Kidney (tissue), 14 donors: ENCODE results near the gene ARHGEF1. TPM values are rescaled to one million over a fixed set of nuclear protein-coding genes. Genes with fewer than 3 reads are reported as not detected.

ENCODE experiments used
- DNase-seq, 5 donors: peaks; one replicate each; pipeline ENCODE4 v3.0.0-alpha.2; 2013 to 2020
- FAIRE-seq: peaks from 2 replicates; lab custom pipeline; 2012; peaks lifted over from hg19 to GRCh38; lab: Jason Lieb, UNC
- H3K27ac ChIP-seq, 2 donors: one replicate each; pipeline ENCODE4 v1.7.0; 2013; ENCODE audit warnings: low read depth in 2 of 2, low read length in 2 of 2, inconsistent platforms in 1 of 2
- H3K27me3 ChIP-seq: one replicate; pipeline ENCODE4 v1.7.1; 2013; ENCODE audit warnings: low read length, inconsistent platforms; ENCODE audit not compliant: control insufficient read depth, insufficient read depth
- H3K36me3 ChIP-seq, 3 donors: one replicate each; pipeline versions ENCODE4 v1.7.0 to v1.7.1; 2013; ENCODE audit warnings: low read length in 3 of 3, control low read depth in 1 of 3, inconsistent platforms in 1 of 3; ENCODE audit not compliant: insufficient read depth in 3 of 3, control insufficient read depth in 2 of 3
- H3K4me1 ChIP-seq, 3 donors: one replicate each; pipeline versions ENCODE4 v1.7.0 to v1.7.1; 2013; ENCODE audit warnings: low read length in 3 of 3, inconsistent platforms in 1 of 3, low read depth in 1 of 3; ENCODE audit not compliant: control insufficient read depth in 2 of 3, insufficient read depth in 2 of 3
- H3K4me3 ChIP-seq, 3 donors: one replicate each; pipeline versions ENCODE4 v1.7.0 to v1.8.1; 2013; ENCODE audit warnings: low read length in 3 of 3, control low read depth in 1 of 3, inconsistent platforms in 1 of 3
- H3K9ac ChIP-seq, 3 donors: one replicate each; pipeline versions ENCODE4 v1.7.0 to v1.7.1; 2013; ENCODE audit warnings: low read length in 3 of 3, control low read depth in 1 of 3, inconsistent platforms in 1 of 3
- H3K9me3 ChIP-seq, 3 donors: one replicate each; pipeline versions ENCODE4 v1.7.0 to v1.7.1; 2013; ENCODE audit warnings: low read length in 3 of 3, control low read depth in 1 of 3, inconsistent platforms in 1 of 3; ENCODE audit not compliant: control insufficient read depth in 2 of 3, insufficient read depth in 1 of 3
- CTCF ChIP-seq: IDR thresholded peaks from 3 replicates; pipeline ENCODE4 v1.5.1; 2012; ENCODE audit warnings: mild to moderate bottlenecking, moderate library complexity, borderline replicate concordance; ENCODE audit not compliant: insufficient read depth; ENCODE audit errors: extremely low read depth
- intact Hi-C: fragments of 100-400 bp; cut with DNase I; formaldehyde crosslinking; loops from one replicate; pipeline ENCODE4 v1.11.1; 2022
- polyA plus RNA-seq: library from polyadenylated mRNA; stranded (reverse); fragments of 350-450 nt; fragmentation: Illumina TruSeq; extraction: RNeasy Lipid Tissue Mini Kit (QIAGEN cat#74804); gene quantifications from one replicate; pipeline ENCODE4 v1.2.3, GENCODE V29; 2014; ENCODE audit warnings: low read depth, low replicate concordance; ENCODE audit not compliant: insufficient read depth
- total RNA-seq: library from RNA; stranded (reverse); fragmentation: NEBNext Ultra II Directional; extraction: Animal tissue kit (Norgen Biotek cat#: 25700); gene quantifications from one replicate; pipeline ENCODE4 v1.2.1, GENCODE V29; 2021
- donor health status: control.
- donor health status: control.
- donor health status: control.
- donor health status: control.
- donor health status: control.
- donor health status: DM: yes; HTN: yes; CAD: no.
- donor health status: Normal renal cell carcinoma (clear cell type).

The ARHGEF1 gene
- total and polyA plus RNA-seq, 2 donors from 2014 or later = 39.0 to 139 TPM

GRCh38 chr19:41906271-41906670 is 23.3 kb downstream of the ARHGEF1 start:
- Histone ChIP-seq H3K4me1 (no peaks in the 10 kb centered on the region), H3K9me3 (no peaks in the 10 kb centered on the region), H3K4me3 (no peak overlapping the region), H3K27me3 (peaks cover 5% of the 10 kb centered on the region), H3K27ac (no peak overlapping the region), H3K36me3 (peaks cover 2 to 47% (median 17%) of the 10 kb centered on the region in 3 donors), H3K9ac (no peak overlapping the region)
- DNase-seq = no peak
- FAIRE-seq = no peak
- intact Hi-C loops = no loop called here
- TF ChIP-seq CTCF = no peak

DNA sequence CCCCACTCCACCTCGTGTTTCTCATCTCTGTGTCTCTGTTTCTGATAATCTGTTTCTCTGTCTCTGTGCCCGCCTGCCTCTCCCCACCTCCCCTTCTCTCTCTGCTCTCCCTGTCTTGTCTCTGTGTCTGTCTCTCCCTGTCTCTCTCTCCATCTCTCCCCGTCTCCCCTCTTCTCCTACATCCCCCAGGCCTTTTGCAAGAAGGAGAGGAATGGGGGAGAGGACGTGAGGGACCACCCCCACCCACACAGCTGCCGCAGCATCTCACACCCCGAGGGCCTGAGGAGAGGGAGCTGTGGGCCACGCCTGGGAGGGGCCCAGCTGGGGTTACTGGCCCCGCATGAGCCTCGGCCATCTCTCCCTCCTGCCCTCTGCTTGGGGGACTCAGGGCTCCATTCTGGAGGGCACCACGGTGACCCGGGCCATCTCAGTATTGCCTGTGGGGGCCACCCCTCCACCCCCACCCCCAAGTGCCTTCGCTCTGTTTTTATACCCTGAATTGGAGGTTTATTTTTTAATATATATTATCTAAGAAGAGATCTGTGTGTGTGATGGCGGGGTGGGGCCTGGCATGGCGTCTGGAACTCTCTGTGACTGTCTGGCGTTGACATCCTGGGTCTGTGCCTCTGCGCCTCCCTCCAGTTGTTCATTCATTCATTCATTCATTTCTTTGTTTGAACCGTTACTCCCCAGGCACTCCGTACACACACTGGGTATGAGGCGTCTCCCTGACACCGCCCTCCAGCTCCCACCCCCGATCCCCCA is 24.1 kb downstream of the ARHGEF1 start:
- no peak overlapping the region for H3K9ac ChIP-seq
- H3K27me3 ChIP-seq = peaks cover 12% of the 10 kb centered on the region
- no peak for DNase-seq
- no peaks in the 10 kb centered on the region for H3K4me1 ChIP-seq
- no peak overlapping the region for H3K4me3 ChIP-seq
- no peak for FAIRE-seq
- TF ChIP-seq CTCF = no peak
- no peaks in the 10 kb centered on the region for H3K9me3 ChIP-seq
- intact Hi-C loops = no loop called here
- H3K27ac ChIP-seq = no peak overlapping the region
- peaks cover 2 to 39% (median 13%) of the 10 kb centered on the region in 3 donors for H3K36me3 ChIP-seq

DNA sequence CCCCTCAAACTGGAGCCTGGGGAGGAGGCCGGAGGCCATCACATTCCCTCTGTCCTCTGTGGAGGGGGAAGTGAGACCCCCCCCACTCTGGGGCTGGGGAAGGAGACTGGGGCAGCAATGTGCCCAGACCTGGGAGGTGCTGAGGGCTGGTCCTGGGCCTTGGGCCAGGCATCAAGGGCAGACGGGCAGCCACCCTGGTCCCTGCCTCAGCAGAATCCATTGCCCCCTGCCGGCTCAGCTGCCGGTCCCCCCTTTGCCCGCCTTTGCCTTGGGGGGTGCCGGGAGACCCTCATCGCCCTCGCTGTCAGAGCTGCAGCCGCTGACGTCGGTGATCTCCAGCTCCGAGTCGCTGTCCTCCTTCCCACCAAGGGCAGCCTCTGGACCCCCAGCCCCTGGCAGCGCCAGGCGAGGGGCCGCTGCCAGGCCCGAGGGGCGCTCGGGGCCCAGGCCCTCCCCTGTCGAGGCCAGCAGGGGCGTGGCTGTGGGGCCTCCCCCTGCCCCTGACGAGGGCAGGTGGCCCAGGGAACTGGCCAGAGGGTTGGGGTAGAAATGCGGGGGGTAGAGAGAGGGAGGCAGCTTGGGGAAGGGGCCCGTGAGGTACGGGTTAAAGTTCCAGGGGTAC is 25.1 kb downstream of the ARHGEF1 start:
- Histone ChIP-seq H3K27me3 (peaks cover 17% of the 10 kb centered on the region), H3K4me3 (no peak overlapping the region), H3K9me3 (no peaks in the 10 kb centered on the region), H3K4me1 (no peaks in the 10 kb centered on the region), H3K27ac (no peak overlapping the region), H3K36me3 (peaks cover 2 to 30% (median 8%) of the 10 kb centered on the region in 3 donors), H3K9ac (no peak overlapping the region)
- intact Hi-C loops = no loop called here
- DNase-seq = no peak
- no peak for FAIRE-seq
- TF ChIP-seq CTCF = no peak
